Common myeloid progenitor, CD34-positive (primary cell): ENCODE measurements around the gene ZNF768.
A peak's percentile ranks its signal among the peaks of the same experiment; 100 is the strongest.

Experiments
- CTCF ChIA-PET: fragments of 350-600 bp; sonication (Branson Sonifier 250); formaldehyde crosslinking; loops from one replicate; lab custom pipeline; 2021; ENCODE audit warnings: antibody characterized with exemption; lab: Charles Lee
- POLR2A ChIA-PET: fragments of 350-600 bp; sonication (Branson Sonifier 250); formaldehyde crosslinking; loops from one replicate; lab custom pipeline; 2021; ENCODE audit warnings: antibody characterized with exemption; lab: Charles Lee
- DNase-seq, 3 donors: peaks; one replicate each; pipeline versions ENCODE4 v3.0.0 to v3.0.0-alpha.2; 2013
- H3K27ac ChIP-seq, 2 experiments: 1 replicate in 1 of 2; 2 replicates in 1 of 2; pipeline ENCODE4 v1.7.0; 2013; ENCODE audit warnings: inconsistent platforms in 2 of 2, low read length in 2 of 2, mild to moderate bottlenecking in 2 of 2, low read depth in 1 of 2, moderate library complexity in 1 of 2; ENCODE audit not compliant: severe bottlenecking in 2 of 2, insufficient read depth in 1 of 2, poor library complexity in 1 of 2
- H3K27me3 ChIP-seq, 5 experiments: replicated peaks in 2 of 5; 1 replicate in 3 of 5; 2 replicates in 2 of 5; pipeline versions ENCODE4 v1.6.1 to v1.7.0; 2013; ENCODE audit warnings: low read length in 4 of 5, mild to moderate bottlenecking in 2 of 5, moderate library complexity in 2 of 5, inconsistent platforms in 1 of 5; ENCODE audit not compliant: insufficient read depth in 5 of 5, control insufficient read depth in 4 of 5
- H3K36me3 ChIP-seq, 4 experiments: 1 replicate in 2 of 4; 2 replicates in 2 of 4; pipeline versions ENCODE4 v1.6.1 to v1.7.0; 2013; ENCODE audit warnings: low read length in 3 of 4, control low read depth in 1 of 4, mild to moderate bottlenecking in 1 of 4; ENCODE audit not compliant: control insufficient read depth in 4 of 4, insufficient read depth in 4 of 4
- H3K4me1 ChIP-seq, 4 experiments: 1 replicate in 3 of 4; 2 replicates in 1 of 4; pipeline versions ENCODE4 v1.6.1 to v1.7.1; 2013; ENCODE audit warnings: low read length in 3 of 4, mild to moderate bottlenecking in 3 of 4, control low read depth in 1 of 4, inconsistent platforms in 1 of 4, moderate library complexity in 1 of 4; ENCODE audit not compliant: control insufficient read depth in 4 of 4, insufficient read depth in 4 of 4; ENCODE audit errors: control extremely low read depth in 1 of 4
- H3K4me3 ChIP-seq, 7 experiments: 1 replicate in 4 of 7; 2 replicates in 3 of 7; pipeline versions ENCODE4 v1.5.1 to v1.7.0; 2013; ENCODE audit warnings: mild to moderate bottlenecking in 7 of 7, low read length in 6 of 7, moderate library complexity in 6 of 7, inconsistent platforms in 2 of 7, low read depth in 2 of 7, control low read depth in 1 of 7; ENCODE audit not compliant: insufficient read depth in 4 of 7, control insufficient read depth in 1 of 7; ENCODE audit errors: extremely low read depth in 1 of 7
- H3K9me3 ChIP-seq, 5 experiments: 1 replicate in 4 of 5; 2 replicates in 1 of 5; pipeline versions ENCODE4 v1.6.1 to v1.7.1; 2013; ENCODE audit warnings: low read length in 4 of 5, mild to moderate bottlenecking in 2 of 5, inconsistent platforms in 1 of 5, low read depth in 1 of 5, moderate library complexity in 1 of 5; ENCODE audit not compliant: control insufficient read depth in 4 of 5, insufficient read depth in 2 of 5; ENCODE audit errors: control extremely low read depth in 1 of 5
- WGBS: methylation state at CpG from one replicate; pipeline ENCODE4 v1.1.5; 2013; ENCODE audit not compliant: insufficient coverage; 5-methylcytosine and 5-hydroxymethylcytosine counted together

ZNF768 gene

DNA sequence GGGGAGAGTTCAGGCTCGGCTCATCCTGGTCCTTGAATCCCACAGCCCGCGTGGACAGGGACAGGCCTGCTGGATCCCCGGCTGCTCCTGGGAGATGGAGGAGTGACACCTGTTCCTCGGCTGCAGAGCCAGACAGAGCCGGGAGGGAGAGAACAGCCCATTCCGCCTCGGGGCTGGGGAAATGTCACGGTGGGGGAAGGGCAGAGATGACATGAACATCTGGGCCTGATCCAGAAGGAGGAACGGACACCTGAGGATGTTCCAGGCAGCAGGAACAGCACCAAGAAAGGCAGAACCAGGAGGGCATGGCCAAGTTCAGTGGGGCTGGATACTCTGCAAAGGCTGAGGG, 29.7 kb upstream of the ZNF768 start:
- Histone ChIP-seq H3K4me3 (no peak overlapping the region), H3K27ac (no peak overlapping the region), H3K4me1 (peaks cover 0 to 32% (median 27%) of the 10 kb centered on the region in 4 experiments), H3K27me3 (no peaks in the 10 kb centered on the region), H3K36me3 (peaks cover 0 to 34% (median 19%) of the 10 kb centered on the region in 4 experiments), H3K9me3 (no peaks in the 10 kb centered on the region)
- CTCF ChIA-PET = interaction anchor here (2.8 kb wide), 1 partner anchor 10 kb away, joined by 9 read pairs; no protein-coding TSS in a partner anchor
- no peak for DNase-seq
- 92% methylated on average over 7 of the region's 10 CpGs for WGBS
- POLR2A ChIA-PET = no interaction called here

DNA sequence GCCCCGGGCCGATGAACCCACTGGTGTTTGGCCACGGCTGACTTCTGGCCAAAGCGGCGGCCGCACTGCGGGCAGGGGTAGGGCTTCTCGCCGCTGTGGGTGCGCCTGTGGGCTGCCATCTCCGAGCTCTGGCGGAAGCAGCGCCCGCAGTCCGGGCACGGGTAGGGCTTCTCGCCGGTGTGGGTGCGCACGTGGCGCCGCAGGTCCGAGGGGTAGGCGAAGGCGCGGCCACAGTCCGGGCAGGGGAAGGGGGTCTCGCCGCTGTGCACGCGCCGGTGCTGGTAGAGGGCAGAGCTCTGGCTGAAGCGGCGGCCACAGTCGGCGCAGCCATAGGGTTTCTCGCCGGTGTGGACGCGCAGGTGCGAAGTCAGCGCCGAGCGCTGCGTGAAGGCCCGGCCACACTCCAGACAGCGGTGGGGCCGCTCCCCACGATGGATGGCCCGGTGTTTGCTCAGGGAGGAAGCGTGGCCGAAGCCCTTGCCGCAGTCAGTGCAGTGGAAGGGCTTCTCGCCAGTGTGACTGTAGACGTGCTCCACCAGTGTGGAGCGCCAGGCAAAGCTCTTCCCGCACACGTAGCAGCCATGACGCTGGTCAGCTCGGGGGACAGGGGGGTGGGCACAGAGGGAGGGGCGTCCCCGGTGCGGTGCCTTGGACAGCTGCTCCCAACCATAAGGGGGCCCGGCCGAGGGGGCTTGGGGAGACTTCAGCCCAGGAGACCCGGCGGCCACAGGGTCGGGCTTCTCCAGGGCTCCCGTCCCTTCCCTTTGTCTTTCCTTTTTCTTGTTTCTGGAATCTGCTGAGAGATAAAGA, 29.2 kb upstream of the ZNF768 start:
- CTCF ChIA-PET = interaction anchor here (0.9 to 2.8 kb wide), 3 partner anchors 9 to 20 kb away, joined by 3 to 9 read pairs (median 4); no protein-coding TSS in a partner anchor
- no peaks in the 10 kb centered on the region for H3K27me3 ChIP-seq
- H3K4me3 ChIP-seq = no peak overlapping the region
- POLR2A ChIA-PET = no interaction called here
- peaks cover 0 to 28% (median 25%) of the 10 kb centered on the region in 4 experiments for H3K4me1 ChIP-seq
- peaks cover 0 to 34% (median 19%) of the 10 kb centered on the region in 4 experiments for H3K36me3 ChIP-seq
- 98% methylated on average over 58 of the region's 69 CpGs for WGBS
- DNase-seq = no peak
- no peak overlapping the region for H3K27ac ChIP-seq
- no peaks in the 10 kb centered on the region for H3K9me3 ChIP-seq

DNA sequence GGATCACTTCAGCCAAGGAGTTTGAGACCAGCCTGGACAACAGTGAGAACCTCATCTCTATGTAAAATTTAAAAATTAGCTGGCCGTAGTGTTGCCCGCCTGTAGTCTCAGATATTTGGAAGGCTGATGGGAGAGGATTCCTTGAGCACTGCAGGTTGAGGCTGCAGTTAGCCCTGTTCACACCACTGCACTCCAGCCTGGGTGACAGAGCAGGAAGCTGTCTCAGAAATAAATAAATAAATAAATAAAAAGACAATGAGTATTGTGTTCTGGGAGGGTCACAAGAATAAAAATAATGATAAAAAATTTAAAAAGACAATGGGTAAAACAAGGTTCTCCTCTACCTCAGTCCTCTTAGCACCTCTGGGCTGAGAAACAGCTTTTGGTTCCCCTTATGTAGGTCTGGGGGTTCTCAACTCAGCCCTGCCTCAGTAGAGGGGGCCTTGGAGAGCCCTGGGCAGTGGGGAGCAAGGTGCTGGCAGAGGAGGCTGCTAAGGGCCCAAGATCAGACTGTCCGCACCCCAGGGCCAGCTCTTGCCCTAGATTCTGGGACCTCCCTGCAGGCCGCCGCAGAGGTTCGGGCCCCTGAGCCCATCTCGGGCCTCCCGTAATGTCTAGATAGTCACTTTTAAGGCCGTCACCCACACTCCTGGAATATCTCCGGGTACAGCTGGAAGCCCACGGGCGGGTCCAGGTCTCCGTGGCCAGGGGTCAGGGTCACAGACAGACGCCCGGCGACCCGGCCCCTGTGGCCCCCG, 28.4 kb upstream of the ZNF768 start:
- Histone ChIP-seq H3K9me3 (no peaks in the 10 kb centered on the region), H3K36me3 (peaks cover 0 to 34% (median 19%) of the 10 kb centered on the region in 4 experiments), H3K4me3 (no peak overlapping the region), H3K4me1 (peaks cover 0 to 28% (median 25%) of the 10 kb centered on the region in 4 experiments), H3K27me3 (no peaks in the 10 kb centered on the region), H3K27ac (no peak overlapping the region)
- CTCF ChIA-PET = interaction anchor here (0.9 to 1.5 kb wide), 5 partner anchors 9 to 61 kb away, joined by 3 to 4 read pairs (median 3); no protein-coding TSS in a partner anchor
- POLR2A ChIA-PET = no interaction called here
- DNase-seq = no peak
- WGBS = 98% methylated on average over 18 of the region's 18 CpGs

- DNase-seq = no peak
- WGBS = 53% methylated on average over 2 of the region's 2 CpGs
- H3K9me3 ChIP-seq = no peaks in the 10 kb centered on the region
- no peaks in the 10 kb centered on the region for H3K27me3 ChIP-seq
- CTCF ChIA-PET = interaction anchor here (0.9 to 1.4 kb wide), 5 partner anchors 16 to 79 kb away, joined by 3 to 4 read pairs (median 3); no protein-coding TSS in a partner anchor
- peak overlapping the region in 1 of 2 experiments; percentile 15 for H3K27ac ChIP-seq
- H3K4me1 ChIP-seq = peaks cover 0 to 24% (median 20%) of the 10 kb centered on the region in 4 experiments
- peaks cover 0 to 34% (median 19%) of the 10 kb centered on the region in 4 experiments for H3K36me3 ChIP-seq
- POLR2A ChIA-PET = interaction anchor here (0.8 kb wide), 1 partner anchor 18 kb away, joined by 3 read pairs; no protein-coding TSS in a partner anchor
- no peak overlapping the region for H3K4me3 ChIP-seq
Observed at GRCh38 chr16:30553393-30553899, 27.1 kb upstream of the ZNF768 start.

DNA sequence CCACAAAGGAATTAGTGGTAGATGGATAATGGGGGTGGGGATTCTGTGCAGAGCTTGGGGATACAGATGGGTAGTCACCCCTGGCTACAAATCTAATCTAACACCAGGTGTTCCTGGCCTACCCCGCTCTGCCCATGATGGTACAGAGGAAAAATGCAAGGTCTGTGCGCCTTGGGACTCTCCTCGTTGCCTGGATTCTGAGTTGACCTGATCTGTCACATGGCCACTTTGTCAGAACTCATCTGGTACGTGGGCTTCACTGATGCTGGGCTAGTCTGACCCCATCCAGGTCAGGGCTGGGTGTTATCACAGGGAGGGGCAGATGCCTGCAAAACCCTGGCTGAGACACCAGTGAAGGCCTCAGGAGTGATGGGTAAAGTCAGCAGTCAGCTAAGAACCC, 26.6 kb upstream of the ZNF768 start:
- WGBS = 85% methylated on average over 4 of the region's 4 CpGs
- Histone ChIP-seq H3K4me3 (no peak overlapping the region), H3K9me3 (no peaks in the 10 kb centered on the region), H3K36me3 (peaks cover 0 to 34% (median 20%) of the 10 kb centered on the region in 4 experiments), H3K27ac (peak overlapping the region in 1 of 2 experiments; percentile 15), H3K4me1 (peaks cover 0 to 22% (median 20%) of the 10 kb centered on the region in 4 experiments), H3K27me3 (no peaks in the 10 kb centered on the region)
- ChIA-PET CTCF (interaction anchor here (0.9 to 1.2 kb wide), 2 partner anchors 15 to 79 kb away, joined by 3 to 4 read pairs; no protein-coding TSS in a partner anchor), POLR2A (interaction anchor here (0.8 kb wide), 1 partner anchor 17 kb away, joined by 3 read pairs; no protein-coding TSS in a partner anchor)
- DNase-seq = no peak

DNA sequence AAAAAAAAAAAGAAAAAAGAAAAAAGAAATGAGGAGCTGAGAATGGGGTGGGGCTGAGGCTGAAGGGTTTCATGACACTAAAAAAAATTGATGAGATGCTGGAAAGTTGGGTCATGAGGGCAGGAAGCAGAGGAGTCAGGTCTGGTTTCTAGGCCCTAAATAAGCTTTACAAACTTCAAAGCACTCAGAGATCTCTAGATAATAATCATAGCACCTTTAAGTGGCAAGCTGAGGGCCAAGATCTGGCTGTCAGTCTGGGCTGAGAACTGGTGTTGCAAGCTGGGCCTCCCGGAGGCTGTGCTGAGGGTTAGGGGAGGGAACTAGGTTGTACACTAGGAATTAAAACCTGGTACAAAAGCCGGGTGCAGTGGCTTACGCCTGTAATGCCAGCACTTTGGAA, 25.4 kb upstream of the ZNF768 start:
- H3K36me3 ChIP-seq = peaks cover 0 to 34% (median 21%) of the 10 kb centered on the region in 4 experiments
- WGBS = 100% methylated on average over 3 of the region's 3 CpGs
- DNase-seq = no peak
- H3K9me3 ChIP-seq = no peaks in the 10 kb centered on the region
- no peak overlapping the region for H3K27ac ChIP-seq
- POLR2A ChIA-PET = interaction anchor here (0.7 kb wide), 1 partner anchor 17 kb away, joined by 3 read pairs; the partner anchor contains the start of gene ZNF747
- no peak overlapping the region for H3K4me3 ChIP-seq
- no peaks in the 10 kb centered on the region for H3K27me3 ChIP-seq
- CTCF ChIA-PET = interaction anchor here (0.9 to 1.6 kb wide), 2 partner anchors 16 to 77 kb away, joined by 3 to 4 read pairs; no protein-coding TSS in a partner anchor
- peaks cover 0 to 14% (median 11%) of the 10 kb centered on the region in 4 experiments for H3K4me1 ChIP-seq
